SW 1271 (cell line): Measurements from ENCODE around the gene GJB6.
"Not testable (repeated sequence)": the region's sequence is repeated elsewhere in the genome, so short reads cannot be mapped to it uniquely, and the experiment has no call there.

Experiments
- DNase-seq, 2 experiments: peaks; one replicate each; lab custom pipeline; 2025; lab: John Stamatoyannopoulos, UW

GJB6 gene

GRCh38 chr13:20231839-20232555 lies at the start of gene GJB6:
TSS of gene GJB6 (minus strand) at chr13:20232319. CDS start at chr13:20223480, 8,839 bp downstream.
- DNase-seq, result no peak

DNA sequence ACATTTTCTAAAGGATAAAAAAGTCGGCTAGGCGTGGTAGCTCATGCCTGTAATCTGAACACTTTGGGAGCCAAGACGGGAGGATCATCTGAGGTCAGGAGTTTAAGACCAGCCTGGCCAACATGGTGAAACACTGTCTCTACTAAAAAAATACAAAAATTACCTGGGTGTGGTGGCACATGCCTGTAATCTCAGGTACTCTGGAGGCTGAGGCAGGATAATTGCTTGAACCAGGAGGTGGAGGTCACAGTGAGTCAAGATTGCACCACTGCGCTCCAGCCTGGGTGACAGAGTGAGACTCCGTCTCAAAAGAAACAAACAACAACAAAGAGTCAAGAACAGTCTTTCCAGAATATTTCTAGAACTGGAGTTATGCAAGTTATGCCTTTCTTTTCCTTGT lies 44.8 kb upstream of the GJB6 start:
- not testable (repeated sequence) for DNase-seq

GRCh38 chr13:20274466-20274865 lies 42.3 kb upstream of the GJB6 start:
- DNase-seq, result no peak

GRCh38 chr13:20272588-20273171 lies 40.6 kb upstream of the GJB6 start:
- DNase-seq, result no peak

DNA sequence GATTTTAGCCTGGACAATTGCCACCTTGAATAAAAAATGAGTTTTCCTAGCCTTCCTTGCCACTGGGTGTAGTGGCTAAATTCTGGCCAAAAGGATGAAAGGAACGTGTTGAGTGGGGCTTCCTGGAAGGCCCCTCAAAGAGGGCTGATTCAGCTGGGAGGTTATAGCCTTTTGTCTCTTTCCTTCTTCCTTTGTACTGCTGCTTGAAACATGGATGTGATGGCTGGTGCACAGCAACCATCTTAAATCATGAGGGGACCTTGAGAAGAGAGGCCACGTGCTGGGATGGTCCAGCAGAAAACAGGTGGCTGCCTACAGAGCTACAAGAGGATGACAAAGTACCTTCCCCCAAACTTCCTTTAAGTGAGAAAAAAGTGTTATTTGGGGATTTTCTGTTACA lies 40.0 kb upstream of the GJB6 start:
- DNase-seq, result no peak

GRCh38 chr13:20271441-20271840 lies 39.3 kb upstream of the GJB6 start:
- no peak for DNase-seq

DNA sequence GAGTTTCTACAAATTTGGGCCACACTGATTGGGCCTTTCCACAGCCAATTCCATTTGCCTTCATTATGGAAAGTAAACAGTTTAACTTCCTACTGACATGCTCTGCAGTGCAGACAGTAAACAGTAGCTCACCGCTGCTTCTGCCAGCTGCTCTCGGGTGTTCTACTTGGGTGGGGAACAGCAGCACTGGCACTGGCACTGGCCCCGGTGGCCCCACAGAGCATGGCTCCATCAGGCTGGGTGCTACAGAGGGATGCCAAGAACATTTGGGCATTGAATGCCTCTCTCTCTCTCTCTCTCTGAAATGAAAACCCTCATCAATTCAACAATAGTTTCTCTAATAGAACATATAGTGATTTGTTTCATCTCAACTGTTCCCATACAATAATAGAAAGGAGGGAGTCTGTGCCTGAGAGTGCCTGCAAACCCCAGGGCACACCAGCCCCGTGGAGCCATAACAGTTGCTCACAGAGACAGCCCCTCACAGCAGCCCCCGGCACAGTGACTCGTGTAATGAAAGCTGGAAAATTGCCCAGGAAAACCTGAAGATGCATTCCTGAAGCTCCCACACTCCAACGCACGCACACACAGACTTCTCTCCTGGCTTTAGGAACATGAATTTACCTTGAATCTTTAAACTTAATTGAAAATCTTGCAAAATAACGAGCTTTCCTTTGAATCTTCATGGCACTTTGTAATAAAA lies 38.2 kb upstream of the GJB6 start:
- DNase-seq, result no peak

DNA sequence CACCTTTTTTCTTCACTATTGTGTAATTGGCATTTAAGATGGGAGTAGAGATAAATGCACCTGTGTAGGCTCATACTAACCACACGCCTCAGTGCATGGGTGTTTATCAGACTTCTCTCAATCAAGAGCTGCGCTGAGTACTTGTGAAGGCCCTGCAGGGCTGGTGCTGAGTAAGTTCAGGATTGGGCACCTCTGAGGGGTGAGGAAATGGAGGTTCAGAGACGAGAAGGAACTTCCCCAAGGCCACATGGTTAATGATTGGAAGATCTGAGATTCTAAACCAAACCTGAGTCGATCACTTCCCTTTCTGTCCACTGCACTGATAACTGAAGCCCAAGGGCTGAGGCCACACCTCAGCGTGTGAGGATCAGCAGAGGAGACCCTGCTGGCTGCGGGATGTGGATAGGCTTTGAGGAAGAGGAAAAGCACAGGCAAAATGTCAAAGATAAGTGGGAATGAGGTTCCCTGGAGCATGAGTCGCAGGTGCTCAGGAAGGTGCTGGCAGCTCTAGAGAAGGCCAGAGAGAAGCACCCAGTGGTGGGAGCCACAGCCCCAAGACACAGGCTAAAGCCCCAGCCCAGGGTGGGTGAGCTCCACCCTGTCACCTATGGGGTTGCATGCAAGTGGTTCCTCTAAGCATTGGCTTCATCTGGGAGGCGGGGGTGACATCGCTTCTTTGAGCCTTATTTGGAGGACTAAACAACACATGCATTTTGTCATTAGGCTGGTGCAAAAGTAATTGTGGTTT lies 32.3 kb upstream of the GJB6 start:
- no peak for DNase-seq

DNA sequence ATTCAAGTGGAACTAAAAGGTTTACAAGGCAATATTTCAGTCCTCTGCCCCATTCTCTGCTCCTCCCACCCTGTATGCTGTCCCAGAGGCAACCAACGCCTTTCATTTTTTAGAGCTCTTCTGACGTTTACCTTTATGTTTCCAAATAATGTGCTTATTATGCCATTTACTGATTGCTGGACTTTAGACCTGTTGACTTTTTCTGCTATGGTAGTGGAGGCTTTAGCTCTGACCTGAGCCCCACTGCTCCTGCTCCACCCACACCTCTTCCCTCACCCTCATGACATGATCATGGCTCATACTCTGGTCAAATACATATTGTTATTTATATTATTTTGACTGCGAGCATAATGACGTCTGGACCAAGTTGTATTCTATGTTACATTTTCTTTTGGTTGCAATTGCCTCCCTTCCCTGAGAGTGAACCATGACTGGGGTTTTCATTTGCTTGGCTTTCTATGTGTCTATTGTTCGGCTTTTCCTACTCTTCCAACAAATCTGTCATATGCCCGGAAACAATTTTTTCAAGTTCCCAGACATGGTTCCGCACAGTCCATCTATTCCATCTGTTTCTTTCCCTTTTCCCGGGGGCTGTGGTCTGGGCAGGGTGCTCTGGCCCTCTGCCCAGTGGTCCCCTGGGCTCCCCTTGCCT lies 31.4 kb upstream of the GJB6 start:
- no peak for DNase-seq

- no peak for DNase-seq
Observed at GRCh38 chr13:20258963-20259288, 26.8 kb upstream of the GJB6 start.

DNA sequence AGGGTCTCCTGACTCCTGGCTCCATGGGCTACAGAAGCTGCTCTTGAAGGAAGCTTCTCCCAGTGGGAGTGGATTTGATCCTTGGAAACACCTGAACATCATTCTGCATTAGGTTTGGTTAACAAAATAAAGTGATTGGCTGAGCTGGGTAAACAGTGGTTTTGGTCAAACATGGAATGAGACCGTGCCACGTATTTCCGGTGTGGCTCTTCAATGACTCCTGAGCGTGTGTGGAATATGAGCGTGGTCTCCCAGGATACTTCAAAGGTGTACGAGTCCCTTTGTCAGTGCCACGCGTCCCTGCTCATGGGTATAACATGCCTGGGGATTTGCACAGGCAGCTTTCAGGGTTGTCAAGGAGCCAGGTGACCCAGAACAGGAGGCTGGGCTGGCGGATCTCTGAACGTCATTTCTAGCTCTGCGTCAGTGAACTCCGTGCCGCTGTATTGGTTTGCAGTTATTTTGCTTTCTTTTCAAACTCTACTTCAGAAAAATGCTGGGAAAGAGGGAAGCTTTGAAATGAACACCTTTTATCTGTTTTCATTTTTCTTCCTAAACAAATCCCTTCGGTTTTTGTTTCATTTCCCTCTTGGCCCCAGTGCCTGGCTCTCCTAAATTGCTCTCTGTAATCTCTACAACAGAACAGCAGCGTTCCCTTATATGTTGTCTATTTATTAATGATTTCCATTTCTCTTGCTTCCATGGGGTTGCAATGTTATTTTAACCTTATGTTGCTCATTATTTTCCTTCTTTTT lies 26.3 kb upstream of the GJB6 start:
- no peak for DNase-seq

DNA sequence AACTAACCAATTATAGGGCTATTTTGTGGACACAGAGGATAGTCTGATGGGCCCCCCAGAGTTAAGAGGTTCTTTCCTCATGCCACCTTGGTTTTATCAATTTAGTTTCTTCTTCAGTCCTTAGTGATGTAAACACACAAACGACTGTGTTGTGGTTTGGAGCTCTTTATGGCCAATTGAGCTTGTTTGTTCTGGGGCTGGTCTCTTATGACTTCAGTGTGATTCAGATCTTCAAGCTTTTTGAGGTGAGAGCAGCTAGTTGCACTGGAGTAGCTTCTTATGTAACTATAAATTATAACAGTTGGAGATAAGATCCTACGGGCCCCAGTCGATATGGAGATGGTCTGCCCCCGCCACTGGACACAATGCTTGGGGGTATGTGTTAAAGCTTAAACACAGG lies 22.0 kb upstream of the GJB6 start:
- DNase-seq, result no peak

DNA sequence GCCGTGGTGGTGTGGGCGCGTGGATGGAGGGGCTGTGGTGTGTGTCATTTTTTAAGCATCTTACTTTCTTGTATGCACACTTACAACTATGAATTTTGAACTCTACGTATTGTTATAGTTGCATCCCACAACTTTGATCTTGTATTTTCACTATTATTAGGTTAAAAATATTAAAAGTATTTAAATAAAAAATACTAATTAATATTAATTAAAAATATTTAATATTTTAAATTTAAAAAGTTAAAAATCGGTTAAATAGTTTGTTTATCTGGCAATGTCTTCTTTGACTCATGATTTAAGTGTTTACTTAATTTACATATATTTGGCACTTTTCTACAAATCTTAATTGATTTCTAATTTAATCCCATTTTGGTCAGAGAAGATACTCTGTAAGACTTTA lies 17.8 kb upstream of the GJB6 start:
- DNase-seq, result no peak

- no peak for DNase-seq
Observed at GRCh38 chr13:20247963-20248362, 15.8 kb upstream of the GJB6 start.

DNA sequence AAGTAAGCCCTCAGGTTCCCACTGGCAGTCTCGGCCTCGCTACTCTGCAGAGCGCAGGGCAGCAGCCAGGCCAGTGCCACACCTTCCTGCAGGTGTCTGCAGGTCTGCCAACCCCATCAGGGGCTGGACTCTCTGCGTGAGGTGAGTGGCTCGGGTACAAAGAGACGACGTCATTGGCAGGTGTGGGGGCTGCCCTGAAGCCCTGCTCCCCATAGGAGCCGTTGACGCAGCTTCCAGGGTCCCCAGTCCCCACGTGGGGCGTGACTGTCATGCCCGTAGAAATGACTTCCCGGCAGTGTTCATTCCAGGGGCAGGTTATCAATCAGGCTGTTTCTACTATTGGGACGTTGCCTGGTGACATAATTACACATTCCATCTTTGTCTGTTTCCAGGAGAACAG lies 15.3 kb upstream of the GJB6 start:
- DNase-seq, result no peak

DNA sequence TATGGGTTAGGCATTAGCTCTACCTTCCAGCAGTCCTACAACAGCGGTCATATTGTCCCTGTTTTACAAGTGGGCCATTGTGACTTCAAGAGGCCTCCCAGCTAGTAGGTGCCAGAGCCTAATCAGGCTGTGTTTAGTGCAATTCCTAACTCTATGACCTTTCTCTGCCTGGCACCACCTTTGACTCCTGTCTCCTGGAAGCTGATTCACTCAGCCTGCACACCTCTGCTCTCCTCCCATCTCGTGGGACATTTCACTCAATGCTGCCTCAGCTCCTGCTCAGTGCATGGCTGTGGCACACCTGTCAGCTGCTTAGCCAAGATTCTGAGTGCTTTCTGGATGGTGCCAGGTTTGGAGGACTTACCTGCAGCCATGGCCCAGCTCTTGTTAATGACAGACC lies 9.5 kb upstream of the GJB6 start:
- no peak for DNase-seq

DNA sequence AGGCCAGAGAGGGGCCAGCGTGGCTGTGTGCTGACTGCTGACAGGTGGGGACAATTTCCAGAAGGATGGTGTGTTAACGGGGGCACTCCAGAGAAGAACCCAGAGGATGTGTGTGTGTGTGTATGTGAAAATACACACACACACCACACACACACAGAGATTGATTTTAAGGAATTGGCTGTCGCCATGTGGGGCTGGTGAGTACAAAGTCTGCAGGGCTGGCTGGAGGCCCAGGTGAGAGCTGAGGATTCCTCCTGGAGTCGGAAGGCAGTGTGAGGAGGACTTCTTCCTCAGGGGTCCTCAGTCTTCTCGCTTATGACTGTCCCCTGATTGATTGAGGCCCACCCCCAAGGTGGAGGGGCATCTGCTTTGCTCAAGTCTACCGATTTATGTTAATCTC lies 7.6 kb upstream of the GJB6 start:
- DNase-seq, result no peak

GRCh38 chr13:20232556-20233277 lies 598 bp upstream of the GJB6 start:
- DNase-seq, result no peak

DNA sequence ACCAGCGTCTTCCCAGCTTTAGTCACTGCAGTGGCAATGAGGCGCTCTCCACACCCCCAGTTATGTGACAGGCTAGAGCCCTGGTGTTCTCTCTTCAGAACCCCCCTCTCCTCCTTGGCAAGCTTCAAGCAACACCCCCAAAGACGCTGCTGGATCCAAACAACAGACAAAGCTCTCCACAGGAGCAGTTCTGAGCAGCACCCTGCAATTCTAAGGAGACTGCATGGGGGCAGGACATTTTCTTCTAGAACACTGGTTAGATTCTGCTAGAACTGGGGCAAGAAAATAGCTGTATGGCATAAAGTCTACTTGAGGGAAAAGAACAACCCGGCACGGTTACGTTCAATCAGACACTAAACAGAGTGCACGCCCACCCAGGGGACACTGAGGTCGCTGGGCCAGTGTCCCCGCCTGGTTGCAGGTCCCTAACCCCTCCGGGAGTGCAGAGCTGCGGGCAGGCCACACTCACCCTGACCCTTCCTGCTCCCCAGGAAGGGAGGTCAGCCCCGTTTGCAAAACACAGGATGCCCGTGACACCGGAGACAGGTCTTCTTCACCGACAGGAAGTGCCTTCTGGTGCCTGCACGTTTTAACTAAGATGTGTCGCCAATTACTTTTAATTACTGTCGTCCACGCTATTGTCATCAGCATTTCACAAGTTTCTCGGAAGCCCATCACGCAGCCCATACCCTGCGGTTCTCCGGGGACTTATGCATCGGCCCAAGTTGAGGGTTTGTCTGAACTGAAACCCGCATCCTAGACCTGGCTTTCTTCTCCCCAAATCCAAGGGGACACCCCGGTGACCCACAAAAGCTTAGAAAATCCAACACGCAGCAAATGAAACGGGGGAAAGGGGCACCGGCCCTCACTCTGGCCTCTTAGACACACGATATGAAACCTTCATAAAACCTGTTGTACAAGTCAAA lies 943 bp downstream of the GJB6 start:
- no peak for DNase-seq

DNA sequence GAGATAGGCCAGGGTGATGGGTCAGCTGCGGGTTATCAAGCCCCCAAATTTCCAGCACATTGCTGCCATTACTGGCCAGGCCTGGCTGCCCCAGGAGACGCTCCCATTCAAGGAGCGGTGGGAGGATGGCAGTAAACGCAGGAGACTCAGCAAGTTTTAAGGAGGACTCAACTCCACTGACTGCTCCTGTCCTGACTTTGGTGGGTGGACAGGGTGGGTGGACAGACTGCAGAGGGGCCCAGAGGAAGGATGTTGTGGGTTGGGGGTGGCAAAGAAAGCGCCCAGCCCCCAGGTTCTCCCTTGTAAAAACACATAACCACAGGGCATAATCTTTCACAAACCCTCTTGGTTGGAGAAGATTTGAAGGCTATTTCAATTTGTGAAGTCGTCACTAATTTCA lies 4.4 kb downstream of the GJB6 start:
- no peak for DNase-seq
